ENCODE measurements around the gene ODAPH.
"Not testable (repeated sequence)": the region's sequence is repeated elsewhere in the genome, so short reads cannot be mapped to it uniquely, and the experiment has no call there.

Gene ODAPH

GRCh38 chr4:75542824-75543223 lies 13.0 kb upstream of the ODAPH start:
- no peak for TF ChIP-seq CTCF (IDR thresholded peaks at IDR 0.05; ENCODE audit: low read depth, low read length)
- H3K4me3 ChIP-seq (ENCODE audit: low read depth, low read length), result no peak overlapping the region

DNA sequence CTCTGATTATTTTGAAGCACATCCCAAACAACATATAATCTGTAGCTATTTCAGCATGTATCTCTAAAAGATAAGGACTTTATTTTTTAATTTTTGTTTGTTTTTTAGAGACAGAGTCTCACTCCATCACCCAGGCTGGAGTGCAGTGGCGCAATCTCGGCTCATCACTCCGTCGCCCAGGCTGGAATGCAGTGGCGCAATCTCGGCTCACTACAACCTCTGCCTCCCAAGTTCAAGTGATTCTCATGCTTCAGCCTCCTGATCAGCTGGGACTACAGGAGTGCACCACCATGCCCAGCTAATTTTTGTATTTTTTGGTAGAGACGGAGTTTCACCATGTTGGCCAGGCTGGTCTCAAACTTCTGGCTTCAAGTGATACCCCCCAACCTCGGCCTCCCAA lies 11.6 kb upstream of the ODAPH start:
- not testable (repeated sequence) for H3K4me3 ChIP-seq (ENCODE audit: low read depth, low read length)

DNA sequence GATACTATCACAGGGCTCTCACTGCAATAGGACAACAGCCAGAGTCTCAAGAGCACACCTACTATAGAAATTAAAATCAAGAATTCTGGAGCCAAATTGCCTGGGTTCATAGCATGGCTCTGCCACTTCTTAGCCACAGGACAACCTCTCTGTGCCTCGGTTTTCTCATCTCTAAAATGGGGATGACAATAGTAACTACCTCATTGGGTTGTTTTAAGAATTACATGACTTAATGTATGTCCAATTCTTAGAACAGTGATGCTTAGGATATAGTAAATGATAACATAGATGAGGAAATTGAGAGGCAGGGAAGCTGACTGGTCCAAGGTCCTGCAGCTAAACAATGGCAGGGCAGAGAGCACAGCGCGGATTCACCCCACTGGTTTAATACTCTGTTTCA lies 11.0 kb upstream of the ODAPH start:
- no peak overlapping the region for H3K4me3 ChIP-seq (ENCODE audit: low read depth, low read length)
- no peak for TF ChIP-seq CTCF (IDR thresholded peaks at IDR 0.05; ENCODE audit: low read depth, low read length)

GRCh38 chr4:75545526-75545925 lies 10.3 kb upstream of the ODAPH start:
- no peak for TF ChIP-seq CTCF (IDR thresholded peaks at IDR 0.05; ENCODE audit: low read depth, low read length)
- no peak overlapping the region for H3K4me3 ChIP-seq (ENCODE audit: low read depth, low read length)

DNA sequence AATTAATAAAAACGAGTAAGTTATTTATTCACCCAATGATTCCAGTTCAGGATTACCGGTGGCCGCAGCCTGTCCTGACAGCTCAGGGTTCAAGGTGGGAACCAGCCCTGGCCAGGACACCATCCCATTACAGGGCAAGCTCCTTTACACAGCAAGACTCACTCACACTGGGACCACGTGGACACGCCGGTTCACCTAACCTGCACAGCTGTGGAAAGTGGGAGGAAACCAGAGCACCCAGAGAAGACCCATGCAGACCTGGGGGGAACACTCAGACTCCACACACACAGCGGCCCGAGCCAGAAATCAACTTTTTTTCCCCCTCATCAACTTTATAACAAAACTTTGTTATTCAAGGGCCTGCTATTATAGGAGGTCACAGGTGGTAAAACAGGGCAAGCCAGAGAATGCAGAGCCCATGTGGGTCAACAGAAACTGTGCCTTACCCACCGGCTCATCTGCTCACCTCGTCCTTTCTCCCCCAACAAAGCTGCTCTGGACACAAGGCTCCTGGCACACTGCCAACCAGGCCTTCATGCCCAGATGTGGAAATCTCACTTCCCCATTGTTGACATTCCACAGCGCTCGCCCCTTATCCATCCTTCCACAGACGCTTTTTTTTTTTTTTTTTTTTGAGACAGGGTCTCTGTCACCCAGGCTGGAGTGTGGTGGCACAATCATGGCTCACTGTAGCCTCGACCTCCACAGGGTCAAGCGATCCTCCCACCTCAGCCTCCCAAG lies 8.0 kb upstream of the ODAPH start:
- H3K4me3 ChIP-seq (ENCODE audit: low read depth, low read length), result no peak overlapping the region
- TF ChIP-seq CTCF (IDR thresholded peaks at IDR 0.05; ENCODE audit: low read depth, low read length), result no peak

DNA sequence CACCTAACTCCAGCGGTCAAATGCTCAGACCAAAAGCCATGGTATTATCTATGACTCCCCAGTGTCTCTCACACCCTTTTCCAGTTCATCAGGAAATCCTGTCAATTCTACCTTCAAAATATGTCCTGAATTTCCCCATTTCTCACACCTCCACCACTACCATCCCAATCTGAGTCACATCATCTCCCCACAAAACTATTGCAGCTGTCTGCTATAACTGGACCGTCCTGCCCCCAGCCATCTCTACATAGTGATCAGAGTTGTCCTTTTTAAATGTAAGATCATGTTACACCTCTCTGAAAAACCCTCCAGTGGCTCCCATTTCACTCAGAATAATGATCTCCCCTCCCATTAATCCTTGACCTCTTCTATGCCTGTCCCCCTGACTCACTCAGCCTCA lies 6.8 kb upstream of the ODAPH start:
- no peak for TF ChIP-seq CTCF (IDR thresholded peaks at IDR 0.05; ENCODE audit: low read depth, low read length)
- H3K4me3 ChIP-seq (ENCODE audit: low read depth, low read length), result no peak overlapping the region

- no peak for TF ChIP-seq CTCF (IDR thresholded peaks at IDR 0.05; ENCODE audit: low read depth, low read length)
- no peak overlapping the region for H3K4me3 ChIP-seq (ENCODE audit: low read depth, low read length)
These were observed 3.4 kb upstream of the ODAPH start for GRCh38 chr4:75552452-75552851.

DNA sequence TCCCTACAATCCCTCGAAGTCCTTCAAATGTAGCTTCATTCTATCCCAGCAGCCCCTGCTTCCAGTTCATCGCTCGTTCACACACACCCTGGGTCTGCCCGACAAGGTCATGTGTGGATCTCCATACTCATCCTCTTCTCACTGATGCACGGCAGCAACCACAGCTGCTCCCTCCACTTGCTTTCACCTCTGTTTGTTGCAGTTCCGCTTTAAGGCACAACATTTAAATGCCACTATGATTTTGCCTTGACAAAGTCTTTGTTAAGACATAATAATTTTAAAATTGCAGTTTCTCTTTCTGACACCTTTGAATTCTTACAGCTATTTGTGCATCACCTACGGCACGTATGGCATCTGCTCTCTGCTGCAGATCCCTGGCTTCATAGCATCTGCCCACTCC lies 1.8 kb downstream of the ODAPH start:
- TF ChIP-seq CTCF (IDR thresholded peaks at IDR 0.05; ENCODE audit: low read depth, low read length), result no peak

More for the DNA sequence above, 1.8 kb downstream of the ODAPH start:
- no peak overlapping the region for H3K4me3 ChIP-seq (ENCODE audit: low read depth, low read length)
